HL-60 (cell line): Measurements from ENCODE around the gene RNGTT.

Source experiments
- CTCF ChIP-seq: IDR thresholded peaks from one replicate; pipeline ENCODE4 v1.5.1; 2011; ENCODE audit warnings: low read length, control low read depth, inconsistent platforms; ENCODE audit not compliant: insufficient read depth
- POLR2AphosphoS5 ChIP-seq: IDR thresholded peaks from 2 replicates; pipeline ENCODE4 v1.6.1; 2012; ENCODE audit warnings: low read depth
- REST ChIP-seq: IDR thresholded peaks from 2 replicates; pipeline ENCODE4 v1.6.1; 2012; ENCODE audit warnings: low read depth; ENCODE audit not compliant: insufficient replicate concordance

GRCh38 chr6:88987922-88988321 lies 24.5 kb upstream of the RNGTT start:
- TF ChIP-seq CTCF (no peak), REST (no peak), POLR2AphosphoS5 (no peak)
